ENCODE results near the gene APBA1. TPM values are rescaled to one million over a fixed set of nuclear protein-coding genes. Genes with fewer than 3 reads are reported as not detected.

The APBA1 gene
- total RNA-seq, 1 donor from 2014 or later = 5.9 TPM

DNA sequence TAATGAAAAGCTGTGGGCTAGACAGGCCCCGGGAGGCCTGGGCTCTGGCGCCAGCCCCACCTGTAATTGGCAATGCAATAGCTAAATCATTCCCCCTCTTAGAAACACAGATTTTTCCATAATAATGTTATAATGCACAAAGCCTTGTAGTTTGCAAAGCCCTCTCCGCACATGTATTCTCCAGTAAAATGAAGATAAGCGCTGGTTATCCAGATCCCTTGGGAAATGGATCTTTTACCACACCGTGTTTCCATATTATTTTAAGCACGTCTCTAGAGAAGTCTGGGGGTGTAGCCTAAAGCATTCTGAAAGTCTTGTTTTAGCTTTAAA is 1.1 kb upstream of the APBA1 start:
- Mint-ChIP-seq H3K4me1 (ENCODE audit: low read depth, unreplicated experiment) (peaks cover 11% of the 10 kb centered on the region), H3K9me3 (ENCODE audit: unreplicated experiment) (no peaks in the 10 kb centered on the region), H3K27me3 (ENCODE audit: low read depth, unreplicated experiment) (peaks cover 5% of the 10 kb centered on the region), H3K27ac (ENCODE audit: unreplicated experiment) (peak overlapping the region; percentile 47), H3K36me3 (ENCODE audit: low read depth, unreplicated experiment) (no peaks in the 10 kb centered on the region), H3K4me3 (ENCODE audit: unreplicated experiment) (peak overlapping the region; percentile 80)
- Histone ChIP-seq H4K20me1 (ENCODE audit: insufficient read depth, low read length) (peaks cover 6% of the 10 kb centered on the region), H3K36me3 (ENCODE audit: insufficient read depth, low read length) (no peaks in the 10 kb centered on the region), H3K9ac (ENCODE audit: low read length) (peak overlapping the region; percentile 82), H2AFZ (ENCODE audit: low read depth, low read length) (peak overlapping the region; percentile 94), H3K4me2 (ENCODE audit: low read length) (peak overlapping the region; percentile 98), H3K27me3 (ENCODE audit: insufficient read depth, low read length) (no peaks in the 10 kb centered on the region), H3K79me2 (ENCODE audit: insufficient read depth, low read length) (peaks cover 8% of the 10 kb centered on the region), H3K4me3 (ENCODE audit: insufficient read depth, low read depth, low read length) (peak overlapping the region; percentile 77), H3K9me3 (ENCODE audit: insufficient read depth, low read depth, low read length) (no peaks in the 10 kb centered on the region), H3K27ac (ENCODE audit: low read depth, low read length) (peak overlapping the region; percentile 66), H3K4me1 (ENCODE audit: insufficient read depth, low read length) (peaks cover 17% of the 10 kb centered on the region)
- TF ChIP-seq, protein P1, sequence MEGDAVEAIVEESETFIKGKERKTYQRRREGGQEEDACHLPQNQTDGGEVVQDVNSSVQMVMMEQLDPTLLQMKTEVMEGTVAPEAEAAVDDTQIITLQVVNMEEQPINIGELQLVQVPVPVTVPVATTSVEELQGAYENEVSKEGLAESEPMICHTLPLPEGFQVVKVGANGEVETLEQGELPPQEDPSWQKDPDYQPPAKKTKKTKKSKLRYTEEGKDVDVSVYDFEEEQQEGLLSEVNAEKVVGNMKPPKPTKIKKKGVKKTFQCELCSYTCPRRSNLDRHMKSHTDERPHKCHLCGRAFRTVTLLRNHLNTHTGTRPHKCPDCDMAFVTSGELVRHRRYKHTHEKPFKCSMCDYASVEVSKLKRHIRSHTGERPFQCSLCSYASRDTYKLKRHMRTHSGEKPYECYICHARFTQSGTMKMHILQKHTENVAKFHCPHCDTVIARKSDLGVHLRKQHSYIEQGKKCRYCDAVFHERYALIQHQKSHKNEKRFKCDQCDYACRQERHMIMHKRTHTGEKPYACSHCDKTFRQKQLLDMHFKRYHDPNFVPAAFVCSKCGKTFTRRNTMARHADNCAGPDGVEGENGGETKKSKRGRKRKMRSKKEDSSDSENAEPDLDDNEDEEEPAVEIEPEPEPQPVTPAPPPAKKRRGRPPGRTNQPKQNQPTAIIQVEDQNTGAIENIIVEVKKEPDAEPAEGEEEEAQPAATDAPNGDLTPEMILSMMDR (IDR thresholded peaks at IDR 0.05; ENCODE audit: insufficient read depth, low read depth, low read length) = no peak
- TF ChIP-seq EZH2 (IDR thresholded peaks at IDR 0.05; ENCODE audit: insufficient read depth, low read length) = no peak
- no peak for DNase-seq (ENCODE audit: low read depth)
- no peak for FAIRE-seq

DNA sequence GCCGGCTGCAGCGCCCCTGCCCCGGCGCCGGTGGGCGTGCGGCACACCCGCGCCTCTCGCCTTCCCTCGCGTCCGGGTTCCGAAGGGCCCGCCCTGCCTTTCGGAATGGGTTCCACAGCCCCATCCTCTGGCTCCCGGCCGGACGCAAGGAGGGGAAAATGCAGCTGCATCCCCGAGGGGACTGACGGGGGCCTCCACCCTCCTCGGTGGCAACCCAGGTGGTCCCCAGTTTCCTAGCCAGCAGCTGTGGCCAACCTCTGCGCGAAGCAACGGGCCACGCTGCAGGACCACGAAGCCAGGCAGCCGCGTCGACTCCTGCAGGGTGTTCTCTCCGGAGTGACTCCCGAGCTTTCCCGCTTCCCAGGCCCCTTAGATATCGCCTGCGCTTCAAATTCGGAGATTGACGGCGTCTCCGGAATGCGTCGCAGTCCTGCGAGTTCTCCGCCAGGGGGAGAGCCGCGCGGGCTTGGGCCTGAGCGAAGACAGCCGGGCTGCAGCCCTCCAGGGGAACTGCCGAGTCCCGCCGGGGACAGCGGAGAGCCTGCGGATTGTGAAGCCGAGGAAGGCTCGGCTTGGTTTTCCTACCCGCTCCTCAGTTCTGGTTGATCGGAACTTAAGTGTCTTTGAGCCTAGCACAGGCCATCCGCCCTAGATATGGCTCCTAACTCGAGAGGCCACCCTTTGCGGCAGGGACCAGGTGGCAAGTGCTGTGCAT is 582 bp upstream of the APBA1 start:
- TF ChIP-seq EZH2 (IDR thresholded peaks at IDR 0.05; ENCODE audit: insufficient read depth, low read length) = no peak
- TF ChIP-seq, protein P1 (IDR thresholded peaks at IDR 0.05; ENCODE audit: insufficient read depth, low read depth, low read length) = peak; percentile 55
- H3K27ac ChIP-seq (ENCODE audit: low read depth, low read length) = peak overlapping the region; percentile 66
- Mint-ChIP-seq H3K4me3 (ENCODE audit: unreplicated experiment) (peak overlapping the region; percentile 80), H3K9me3 (ENCODE audit: unreplicated experiment) (no peaks in the 10 kb centered on the region), H3K27ac (ENCODE audit: unreplicated experiment) (peak overlapping the region; percentile 47), H3K27me3 (ENCODE audit: low read depth, unreplicated experiment) (peaks cover 5% of the 10 kb centered on the region), H3K36me3 (ENCODE audit: low read depth, unreplicated experiment) (no peaks in the 10 kb centered on the region), H3K4me1 (ENCODE audit: low read depth, unreplicated experiment) (peaks cover 11% of the 10 kb centered on the region)
- FAIRE-seq = no peak
- H4K20me1 ChIP-seq (ENCODE audit: insufficient read depth, low read length) = peaks cover 6% of the 10 kb centered on the region
- peak overlapping the region; percentile 98 for H3K4me2 ChIP-seq (ENCODE audit: low read length)
- H3K36me3 ChIP-seq (ENCODE audit: insufficient read depth, low read length) = no peaks in the 10 kb centered on the region
- peaks cover 17% of the 10 kb centered on the region for H3K4me1 ChIP-seq (ENCODE audit: insufficient read depth, low read length)
- H3K4me3 ChIP-seq (ENCODE audit: insufficient read depth, low read depth, low read length) = peak overlapping the region; percentile 77
- peak overlapping the region; percentile 94 for H2AFZ ChIP-seq (ENCODE audit: low read depth, low read length)
- no peaks in the 10 kb centered on the region for H3K27me3 ChIP-seq (ENCODE audit: insufficient read depth, low read length)
- peak overlapping the region; percentile 82 for H3K9ac ChIP-seq (ENCODE audit: low read length)
- H3K9me3 ChIP-seq (ENCODE audit: insufficient read depth, low read depth, low read length) = no peaks in the 10 kb centered on the region
- peaks cover 8% of the 10 kb centered on the region for H3K79me2 ChIP-seq (ENCODE audit: insufficient read depth, low read length)
- peak; percentile 76 for DNase-seq (ENCODE audit: low read depth)

DNA sequence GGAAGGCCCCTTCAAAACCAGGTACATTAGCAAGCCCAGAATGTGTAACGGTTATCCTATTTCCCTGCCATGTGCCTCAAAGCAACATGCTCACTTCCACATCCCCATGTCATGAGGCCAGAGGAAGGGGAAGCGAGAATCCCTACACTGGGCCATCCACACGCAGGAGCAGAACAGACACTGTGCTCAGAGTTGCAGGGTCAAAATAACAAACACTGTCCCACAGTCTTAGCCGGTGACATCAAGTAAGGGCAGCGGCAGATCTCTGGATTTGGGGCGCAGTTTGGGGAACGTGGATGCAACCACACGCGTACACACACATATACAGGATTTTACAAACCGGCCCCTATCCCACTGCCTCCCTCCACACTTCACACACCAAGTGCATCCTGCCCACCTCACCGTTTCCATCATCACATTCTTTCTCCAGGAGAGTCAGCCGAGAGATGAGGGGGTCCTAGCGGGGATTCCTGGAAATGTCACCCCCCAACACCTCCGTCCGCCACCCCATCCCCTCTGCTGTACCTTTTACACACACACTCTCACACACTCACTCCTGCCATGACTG is 776 bp downstream of the APBA1 start:
- Mint-ChIP-seq H3K4me3 (ENCODE audit: unreplicated experiment) (peak overlapping the region; percentile 83), H3K4me1 (ENCODE audit: low read depth, unreplicated experiment) (peaks cover 11% of the 10 kb centered on the region), H3K27me3 (ENCODE audit: low read depth, unreplicated experiment) (peaks cover 5% of the 10 kb centered on the region), H3K9me3 (ENCODE audit: unreplicated experiment) (no peaks in the 10 kb centered on the region), H3K36me3 (ENCODE audit: low read depth, unreplicated experiment) (no peaks in the 10 kb centered on the region), H3K27ac (ENCODE audit: unreplicated experiment) (no peak overlapping the region)
- no peaks in the 10 kb centered on the region for H3K27me3 ChIP-seq (ENCODE audit: insufficient read depth, low read length)
- TF ChIP-seq EZH2 (IDR thresholded peaks at IDR 0.05; ENCODE audit: insufficient read depth, low read length) = no peak
- TF ChIP-seq, protein P1 (IDR thresholded peaks at IDR 0.05; ENCODE audit: insufficient read depth, low read depth, low read length) = no peak
- H3K36me3 ChIP-seq (ENCODE audit: insufficient read depth, low read length) = no peaks in the 10 kb centered on the region
- H3K79me2 ChIP-seq (ENCODE audit: insufficient read depth, low read length) = peaks cover 8% of the 10 kb centered on the region
- H3K9ac ChIP-seq (ENCODE audit: low read length) = peak overlapping the region; percentile 82
- FAIRE-seq = no peak
- H3K4me2 ChIP-seq (ENCODE audit: low read length) = peak overlapping the region; percentile 91
- H3K27ac ChIP-seq (ENCODE audit: low read depth, low read length) = peak overlapping the region; percentile 53
- peaks cover 6% of the 10 kb centered on the region for H4K20me1 ChIP-seq (ENCODE audit: insufficient read depth, low read length)
- peak overlapping the region; percentile 87 for H2AFZ ChIP-seq (ENCODE audit: low read depth, low read length)
- H3K4me1 ChIP-seq (ENCODE audit: insufficient read depth, low read length) = peaks cover 17% of the 10 kb centered on the region
- peak overlapping the region; percentile 70 for H3K4me3 ChIP-seq (ENCODE audit: insufficient read depth, low read depth, low read length)
- no peak for DNase-seq (ENCODE audit: low read depth)
- no peaks in the 10 kb centered on the region for H3K9me3 ChIP-seq (ENCODE audit: insufficient read depth, low read depth, low read length)

All from astrocyte (in vitro differentiated cells and primary cell).